Limb (tissue), 2 donors: ENCODE measurements around the gene PCGF6.

Experiments
- DNase-seq, 2 donors: peaks; one replicate each; pipeline ENCODE4 v3.0.0-alpha.2; 2016; ENCODE audit errors: extremely low spot score in 2 of 2

The PCGF6 gene

DNA sequence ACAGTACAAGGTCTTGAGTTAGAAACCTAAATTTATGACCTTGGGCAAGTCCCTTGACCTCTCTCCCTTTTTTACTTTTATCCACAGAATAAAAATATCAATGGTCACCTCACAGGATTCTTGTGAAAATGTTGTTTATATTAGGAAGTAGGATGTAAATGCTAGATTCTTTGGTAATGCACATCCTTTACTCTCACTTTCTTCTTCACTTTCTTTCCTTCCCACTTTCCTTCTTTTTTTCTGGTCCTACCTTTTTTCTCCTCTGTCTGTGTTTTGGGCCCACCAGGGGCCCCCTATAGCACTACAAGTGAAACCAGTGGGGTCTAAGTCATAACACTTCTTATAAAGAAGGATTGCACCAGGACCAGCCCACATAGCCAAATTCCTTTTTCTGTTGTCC is 93.1 kb downstream of the PCGF6 start:
- DNase-seq, result no peak

- DNase-seq, result no peak
Measured at GRCh38 chr10:103256613-103257012, 94.3 kb downstream of the PCGF6 start.

GRCh38 chr10:103254538-103255325 is 96.2 kb downstream of the PCGF6 start:
- DNase-seq, result no peak

DNA sequence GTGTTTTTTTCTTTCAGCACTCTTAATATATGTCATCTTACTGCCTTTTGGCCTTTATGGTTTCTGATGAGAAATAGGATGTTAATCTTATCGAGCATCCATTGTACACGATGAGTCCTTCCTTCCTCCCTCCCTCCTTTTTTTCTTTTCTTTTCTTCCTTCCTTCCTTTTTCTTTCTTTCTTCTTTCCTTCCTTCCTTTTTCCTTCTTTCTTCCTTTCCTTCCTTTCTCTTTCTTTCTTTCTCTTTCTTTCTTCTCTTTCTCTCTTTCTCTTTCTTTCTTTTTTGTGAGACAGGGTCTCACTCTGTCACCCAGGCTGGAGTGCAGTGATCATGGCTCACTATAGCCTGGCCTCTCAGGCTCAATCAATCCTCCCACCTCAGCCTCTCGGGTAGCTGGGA is 96.8 kb downstream of the PCGF6 start:
- DNase-seq, result no peak
